NCI-H1694 treated with DMSO at 0.1 percent for 48 hours (cell line): Measurements from ENCODE around the gene KRTAP6-1.

Source experiments
- DNase-seq: peaks from one replicate; lab custom pipeline; 2025; lab: John Stamatoyannopoulos, UW

KRTAP6-1 gene

GRCh38 chr21:30577766-30578165 is 36.0 kb downstream of the KRTAP6-1 start:
- no peak for DNase-seq

GRCh38 chr21:30567617-30568016 is 46.1 kb downstream of the KRTAP6-1 start:
- DNase-seq: no peak

GRCh38 chr21:30563630-30564029 is 50.1 kb downstream of the KRTAP6-1 start:
- DNase-seq: no peak
